ENCODE data around the gene GHRH.

Gene GHRH

GRCh38 chr20:37290158-37290810 is 28.7 kb upstream of the GHRH start:
- DNase-seq = peak; percentile 41

- no peak for DNase-seq
Observed at GRCh38 chr20:37288091-37288490, 26.5 kb upstream of the GHRH start.

GRCh38 chr20:37285664-37286374 is 24.2 kb upstream of the GHRH start:
- DNase-seq = no peak

GRCh38 chr20:37284691-37285161 is 23.1 kb upstream of the GHRH start:
- DNase-seq = no peak

GRCh38 chr20:37283530-37284195 is 22.0 kb upstream of the GHRH start:
- DNase-seq = no peak

GRCh38 chr20:37282556-37282955 is 20.9 kb upstream of the GHRH start:
- no peak for DNase-seq

GRCh38 chr20:37280403-37280802 is 18.8 kb upstream of the GHRH start:
- DNase-seq = no peak

GRCh38 chr20:37279820-37280219 is 18.2 kb upstream of the GHRH start:
- no peak for DNase-seq

- DNase-seq = no peak
Observed at GRCh38 chr20:37278966-37279590, 17.5 kb upstream of the GHRH start.

GRCh38 chr20:37277253-37277593 is 15.6 kb upstream of the GHRH start:
- no peak for DNase-seq

GRCh38 chr20:37276494-37277252 is 15.1 kb upstream of the GHRH start:
- DNase-seq = peak; percentile 77

GRCh38 chr20:37274851-37275524 is 13.4 kb upstream of the GHRH start:
- DNase-seq = no peak

- no peak for DNase-seq
Observed at GRCh38 chr20:37273988-37274387, 12.4 kb upstream of the GHRH start.

- DNase-seq = no peak
Observed at GRCh38 chr20:37271421-37271768, 9.8 kb upstream of the GHRH start.

- no peak for DNase-seq
Observed at GRCh38 chr20:37270576-37271420, 9.2 kb upstream of the GHRH start.

GRCh38 chr20:37267667-37268313 is 6.2 kb upstream of the GHRH start:
- DNase-seq = no peak

- DNase-seq = peak; percentile 42
Observed at GRCh38 chr20:37266940-37267666, 5.5 kb upstream of the GHRH start.

GRCh38 chr20:37265152-37265551 is 3.5 kb upstream of the GHRH start:
- DNase-seq = no peak

- DNase-seq = no peak
Observed at GRCh38 chr20:37263686-37264085, 2.1 kb upstream of the GHRH start.

GRCh38 chr20:37262505-37262904 is 891 bp upstream of the GHRH start:
- DNase-seq = no peak

Data from DMS53 (cell line).